TTC549 (cell line): ENCODE results near the gene FBXO33.
"Not testable (repeated sequence)": the region's sequence is repeated elsewhere in the genome, so short reads cannot be mapped to it uniquely, and the experiment has no call there.

Source experiments
- FAIRE-seq: peaks from 2 replicates; lab custom pipeline; 2012; peaks lifted over from hg19 to GRCh38; lab: Jason Lieb, UNC

FBXO33 gene

DNA sequence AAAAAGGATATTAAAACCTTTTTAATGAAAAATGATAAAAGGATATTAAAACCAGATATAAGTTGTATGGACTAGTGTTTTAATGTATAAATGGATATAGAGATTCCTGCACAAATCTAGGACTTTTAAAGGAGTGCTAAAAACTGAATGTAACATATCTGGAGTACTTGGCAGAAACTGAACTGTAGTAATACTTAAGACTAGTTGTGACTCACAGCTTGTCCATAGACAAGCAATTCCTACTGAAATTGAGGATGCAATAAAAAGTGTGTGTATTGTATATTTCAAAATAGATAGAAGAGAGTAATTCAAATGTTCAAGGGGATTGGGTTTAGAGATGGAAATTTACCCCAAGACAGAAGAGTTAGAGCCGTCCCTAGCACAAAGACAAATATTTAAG, 59.6 kb downstream of the FBXO33 start:
- FAIRE-seq: no peak

- FAIRE-seq: no peak
Measured at GRCh38 chr14:39370415-39370814, 61.8 kb downstream of the FBXO33 start.

DNA sequence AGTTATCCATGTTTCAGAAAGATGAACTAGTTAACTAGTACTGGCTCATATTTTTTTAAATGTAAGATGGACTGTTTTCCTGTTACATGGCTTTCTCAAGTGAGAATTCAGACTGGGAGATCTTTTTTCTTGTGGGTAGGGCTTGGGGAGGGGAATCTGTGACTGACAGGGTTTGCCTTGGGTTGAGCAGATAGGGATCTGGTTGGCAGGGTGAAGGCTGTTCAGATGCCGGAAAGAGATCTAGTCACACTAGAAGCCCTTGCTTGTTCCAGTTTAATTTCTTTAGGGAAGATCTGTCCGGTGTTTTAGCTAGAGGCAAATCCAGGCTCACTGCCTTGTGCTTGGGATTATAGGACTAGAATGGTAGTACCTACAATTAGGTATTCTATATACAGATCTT, 63.2 kb downstream of the FBXO33 start:
- FAIRE-seq: no peak

GRCh38 chr14:39368261-39368959, 63.8 kb downstream of the FBXO33 start:
- peak; percentile 96 for FAIRE-seq

GRCh38 chr14:39367387-39367751, 64.9 kb downstream of the FBXO33 start:
- no peak for FAIRE-seq

- FAIRE-seq: no peak
Measured at GRCh38 chr14:39366460-39367386, 65.5 kb downstream of the FBXO33 start.

DNA sequence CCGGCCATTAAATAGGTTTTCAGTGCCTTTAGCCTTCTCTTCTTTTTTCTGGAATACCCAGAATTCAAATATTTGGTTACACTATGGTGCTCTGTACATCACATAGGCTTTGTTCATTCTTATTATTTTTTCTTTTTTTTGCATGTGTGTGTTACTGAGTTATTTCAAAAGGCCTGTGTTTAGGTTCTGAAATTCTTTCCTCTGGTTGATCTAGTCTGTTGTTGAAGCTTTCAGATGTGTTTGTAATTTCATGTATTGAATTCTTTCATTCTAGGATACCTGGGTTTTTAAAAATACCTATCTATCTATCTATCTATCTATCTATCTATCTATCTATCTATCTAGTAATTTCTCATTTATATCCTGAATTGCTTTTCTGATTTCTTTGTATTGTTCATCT, 66.9 kb downstream of the FBXO33 start:
- FAIRE-seq: no peak

- no peak for FAIRE-seq
Measured at GRCh38 chr14:39364509-39364908, 67.7 kb downstream of the FBXO33 start.

DNA sequence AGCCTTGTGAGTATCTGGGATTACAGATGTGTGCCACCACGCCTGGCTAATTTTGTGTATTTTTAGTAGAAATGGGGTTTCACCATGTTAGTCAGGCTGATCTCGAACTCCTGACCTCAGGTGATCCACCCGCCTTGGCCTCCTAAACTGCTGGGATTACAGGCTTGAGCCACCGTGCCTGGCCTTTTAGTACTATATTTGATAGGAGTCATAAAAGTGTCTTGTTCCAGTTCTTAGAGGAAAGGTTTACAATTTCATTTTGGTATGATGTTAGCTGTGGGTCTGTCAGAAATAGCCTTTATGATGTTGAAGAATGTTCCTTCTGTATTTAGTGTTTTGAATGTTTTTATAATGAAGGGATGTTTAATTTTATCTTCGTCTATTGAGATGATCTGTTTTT, 70.7 kb downstream of the FBXO33 start:
- FAIRE-seq: not testable (repeated sequence)

- FAIRE-seq: no peak
Measured at GRCh38 chr14:39360316-39360715, 71.9 kb downstream of the FBXO33 start.

GRCh38 chr14:39359069-39359468, 73.2 kb downstream of the FBXO33 start:
- FAIRE-seq: not testable (repeated sequence)

GRCh38 chr14:39351708-39352107, 80.5 kb downstream of the FBXO33 start:
- FAIRE-seq: no peak

GRCh38 chr14:39350866-39351265, 81.4 kb downstream of the FBXO33 start:
- no peak for FAIRE-seq
